GM19099 (cell line): ENCODE measurements around the gene RIMS4.

Experiments used
- POLR2A ChIP-seq: IDR thresholded peaks from 3 replicates; pipeline ENCODE4 v1.6.1; 2011; ENCODE audit warnings: low read depth; ENCODE audit not compliant: insufficient read length; ENCODE audit errors: extremely low read depth

RIMS4 gene

GRCh38 chr20:44807051-44807683, 3.2 kb downstream of the RIMS4 start:
- no peak for TF ChIP-seq POLR2A

- no peak for TF ChIP-seq POLR2A
These were observed 4.2 kb downstream of the RIMS4 start for GRCh38 chr20:44805979-44806620.

- TF ChIP-seq POLR2A, result no peak
These were observed 4.9 kb downstream of the RIMS4 start for GRCh38 chr20:44805335-44805978.

GRCh38 chr20:44803383-44803941, 6.9 kb downstream of the RIMS4 start:
- no peak for TF ChIP-seq POLR2A

GRCh38 chr20:44802702-44803101, 7.6 kb downstream of the RIMS4 start:
- no peak for TF ChIP-seq POLR2A

- no peak for TF ChIP-seq POLR2A
These were observed 9.8 kb downstream of the RIMS4 start for GRCh38 chr20:44800391-44801046.

GRCh38 chr20:44799691-44800090, 10.7 kb downstream of the RIMS4 start:
- no peak for TF ChIP-seq POLR2A

- TF ChIP-seq POLR2A, result no peak
These were observed 13.4 kb downstream of the RIMS4 start for GRCh38 chr20:44796758-44797457.

- no peak for TF ChIP-seq POLR2A
These were observed 14.0 kb downstream of the RIMS4 start for GRCh38 chr20:44796311-44796710.

- TF ChIP-seq POLR2A, result no peak
These were observed 14.5 kb downstream of the RIMS4 start for GRCh38 chr20:44795836-44796235.

- TF ChIP-seq POLR2A, result no peak
These were observed 17.6 kb downstream of the RIMS4 start for GRCh38 chr20:44792796-44793195.

GRCh38 chr20:44790638-44791393, 19.5 kb downstream of the RIMS4 start:
- no peak for TF ChIP-seq POLR2A

GRCh38 chr20:44788706-44789456, 21.5 kb downstream of the RIMS4 start:
- TF ChIP-seq POLR2A, result no peak
